ENCODE data around the gene MYO1D. TPM values are rescaled to one million over a fixed set of nuclear protein-coding genes. Genes with fewer than 3 reads are reported as not detected.
A peak's percentile ranks its signal among the peaks of the same experiment; 100 is the strongest.

Gene MYO1D
- total RNA-seq, 1 donor from 2014 or later = 73.3 TPM

GRCh38 chr17:32558326-32558955 lies 318.5 kb downstream of the MYO1D start:
- Histone ChIP-seq H3K9me3 (no peaks in the 10 kb centered on the region), H3K27ac (no peak overlapping the region), H3K4me3 (no peak overlapping the region), H3K36me3 (no peaks in the 10 kb centered on the region), H3K27me3 (no peaks in the 10 kb centered on the region), H3K4me1 (no peaks in the 10 kb centered on the region)
- TF ChIP-seq CTCF (IDR thresholded peaks at IDR 0.05) = no peak
- no peak for DNase-seq
- intact Hi-C loops (cut with DNase I) = no loop called here
- ATAC-seq = no peak

- DNase-seq = no peak
- ATAC-seq = no peak
These were observed 321.2 kb downstream of the MYO1D start for GRCh38 chr17:32555611-32556310.

GRCh38 chr17:32553168-32553567 lies 323.8 kb downstream of the MYO1D start:
- H3K27ac ChIP-seq = no peak overlapping the region
- TF ChIP-seq CTCF (IDR thresholded peaks at IDR 0.05) = no peak
- no peak overlapping the region for H3K4me3 ChIP-seq
- H3K9me3 ChIP-seq = no peaks in the 10 kb centered on the region
- no peak for DNase-seq
- no peaks in the 10 kb centered on the region for H3K4me1 ChIP-seq
- H3K27me3 ChIP-seq = no peaks in the 10 kb centered on the region
- intact Hi-C loops (cut with DNase I) = no loop called here
- no peaks in the 10 kb centered on the region for H3K36me3 ChIP-seq
- ATAC-seq = peak; percentile 90

More at GRCh38 chr17:32555611-32556310, 321.2 kb downstream of the MYO1D start:
- Histone ChIP-seq H3K27me3 (no peaks in the 10 kb centered on the region), H3K4me3 (no peak overlapping the region), H3K4me1 (no peaks in the 10 kb centered on the region), H3K9me3 (no peaks in the 10 kb centered on the region), H3K36me3 (no peaks in the 10 kb centered on the region), H3K27ac (no peak overlapping the region)
- no peak for TF ChIP-seq CTCF (IDR thresholded peaks at IDR 0.05)
- intact Hi-C loops (cut with DNase I) = no loop called here

- no peak for DNase-seq
- H3K27ac ChIP-seq = no peak overlapping the region
- no peaks in the 10 kb centered on the region for H3K27me3 ChIP-seq
- TF ChIP-seq CTCF (IDR thresholded peaks at IDR 0.05) = no peak
- H3K4me1 ChIP-seq = no peaks in the 10 kb centered on the region
- no peak for ATAC-seq
- H3K36me3 ChIP-seq = no peaks in the 10 kb centered on the region
- H3K4me3 ChIP-seq = no peak overlapping the region
- intact Hi-C loops (cut with DNase I) = no loop called here
- no peaks in the 10 kb centered on the region for H3K9me3 ChIP-seq
These were observed 324.6 kb downstream of the MYO1D start for GRCh38 chr17:32552280-32552679.

- Histone ChIP-seq H3K27me3 (no peaks in the 10 kb centered on the region), H3K27ac (no peak overlapping the region), H3K4me3 (no peak overlapping the region), H3K4me1 (no peaks in the 10 kb centered on the region), H3K9me3 (no peaks in the 10 kb centered on the region), H3K36me3 (no peaks in the 10 kb centered on the region)
- intact Hi-C loops (cut with DNase I) = no loop called here
- DNase-seq (no peak), ATAC-seq (no peak)
- TF ChIP-seq CTCF (IDR thresholded peaks at IDR 0.05) = no peak
These were observed 325.6 kb downstream of the MYO1D start for GRCh38 chr17:32551186-32551955.

Measured in upper lobe of right lung (tissue), 1 donor.